Activated naive CD4-positive, alpha-beta T cell treated with anti-CD3 and anti-CD28 coated beads, Interleukin-2, amount 50 U/mL, for 16 hours (primary cell): Measurements from ENCODE around the gene POTEI.
"Not testable (repeated sequence)": the region's sequence is repeated elsewhere in the genome, so short reads cannot be mapped to it uniquely, and the experiment has no call there.

Source experiments
- DNase-seq: peaks from one replicate; pipeline ENCODE4 v3.0.0-alpha.2; 2020

Gene POTEI

GRCh38 chr2:130509228-130509627, at the start of gene POTEI:
POTEI (minus strand) TSS chr2:130509328; CDS start chr2:130509235, 93 bp downstream.
- DNase-seq, result not testable (repeated sequence)

- DNase-seq, result not testable (repeated sequence)
Observed at GRCh38 chr2:130556441-130556840, 47.3 kb upstream of the POTEI start.

- not testable (repeated sequence) for DNase-seq
Observed at GRCh38 chr2:130554178-130554577, 45.0 kb upstream of the POTEI start.

GRCh38 chr2:130549475-130549874, 40.3 kb upstream of the POTEI start:
- DNase-seq, result not testable (repeated sequence)

- DNase-seq, result not testable (repeated sequence)
Observed at GRCh38 chr2:130548418-130548817, 39.3 kb upstream of the POTEI start.

GRCh38 chr2:130544978-130545377, 35.9 kb upstream of the POTEI start:
- not testable (repeated sequence) for DNase-seq

- not testable (repeated sequence) for DNase-seq
Observed at GRCh38 chr2:130543785-130544528, 34.8 kb upstream of the POTEI start.

GRCh38 chr2:130542789-130543188, 33.7 kb upstream of the POTEI start:
- DNase-seq, result not testable (repeated sequence)

- DNase-seq, result not testable (repeated sequence)
Observed at GRCh38 chr2:130538271-130538670, 29.1 kb upstream of the POTEI start.

- DNase-seq, result not testable (repeated sequence)
Observed at GRCh38 chr2:130536654-130537053, 27.5 kb upstream of the POTEI start.

- DNase-seq, result not testable (repeated sequence)
Observed at GRCh38 chr2:130531672-130532071, 22.5 kb upstream of the POTEI start.

- not testable (repeated sequence) for DNase-seq
Observed at GRCh38 chr2:130531225-130531624, 22.1 kb upstream of the POTEI start.

- not testable (repeated sequence) for DNase-seq
Observed at GRCh38 chr2:130530212-130530611, 21.1 kb upstream of the POTEI start.

- not testable (repeated sequence) for DNase-seq
Observed at GRCh38 chr2:130529545-130529944, 20.4 kb upstream of the POTEI start.

GRCh38 chr2:130527365-130527967, 18.3 kb upstream of the POTEI start:
- not testable (repeated sequence) for DNase-seq

- DNase-seq, result not testable (repeated sequence)
Observed at GRCh38 chr2:130522390-130522789, 13.3 kb upstream of the POTEI start.

- not testable (repeated sequence) for DNase-seq
Observed at GRCh38 chr2:130520992-130521391, 11.9 kb upstream of the POTEI start, which contains the start of gene CFC1B. CFC1B (plus strand) TSS chr2:130521222; CDS start chr2:130521485, 263 bp downstream.

- not testable (repeated sequence) for DNase-seq
Observed at GRCh38 chr2:130518516-130519106, 9.5 kb upstream of the POTEI start.

- not testable (repeated sequence) for DNase-seq
Observed at GRCh38 chr2:130511747-130512451, 2.8 kb upstream of the POTEI start.

- DNase-seq, result not testable (repeated sequence)
Observed at GRCh38 chr2:130510807-130511746, 1.9 kb upstream of the POTEI start.

GRCh38 chr2:130491073-130491472, 18.1 kb downstream of the POTEI start:
- not testable (repeated sequence) for DNase-seq

GRCh38 chr2:130455413-130455812, 53.7 kb downstream of the POTEI start:
- not testable (repeated sequence) for DNase-seq
